Neural crest cell (in vitro differentiated cells): ENCODE results near the gene KIF3A. TPM values are rescaled to one million over a fixed set of nuclear protein-coding genes. Genes with fewer than 3 reads are reported as not detected.

Experiments used
- DNase-seq: peaks from one replicate; pipeline ENCODE4 v3.0.0; 2021; ENCODE audit warnings: low read depth, mixed read lengths, low spot score
- H3K27ac Mint-ChIP-seq: one replicate; pipeline ENCODE4 v1.8.0; 2021; ENCODE audit warnings: mild to moderate bottlenecking, mixed read lengths; ENCODE audit not compliant: unreplicated experiment
- H3K27me3 Mint-ChIP-seq: 2 replicates; pipeline ENCODE4 v1.8.0; 2021; ENCODE audit warnings: low read depth, mild to moderate bottlenecking, mixed read lengths
- H3K36me3 Mint-ChIP-seq: 2 replicates; pipeline ENCODE4 v1.8.0; 2021; ENCODE audit warnings: low read depth, mild to moderate bottlenecking, mixed read lengths
- H3K4me1 Mint-ChIP-seq: 2 replicates; pipeline ENCODE4 v1.8.0; 2021; ENCODE audit warnings: mixed read lengths
- H3K4me3 Mint-ChIP-seq: one replicate; pipeline ENCODE4 v1.8.0; 2021; ENCODE audit warnings: mild to moderate bottlenecking, mixed read lengths
- H3K9me3 Mint-ChIP-seq: 2 replicates; pipeline ENCODE4 v1.8.0; 2021; ENCODE audit warnings: mixed read lengths
- total RNA-seq: library from RNA; stranded (reverse); gene quantifications from 2 replicates; pipeline ENCODE4 v1.2.1, GENCODE V29; 2021
- TF ChIP-seq, protein P1 (sequence below): fragments of 200-600 bp; sonication (generic); conservative IDR thresholded peaks from 2 replicates; pipeline ENCODE4 v1.5.0; 2021; ENCODE audit warnings: antibody characterized with exemption, mild to moderate bottlenecking

The KIF3A gene
- total RNA-seq, 1 donor from 2014 or later = 23.8 TPM

DNA sequence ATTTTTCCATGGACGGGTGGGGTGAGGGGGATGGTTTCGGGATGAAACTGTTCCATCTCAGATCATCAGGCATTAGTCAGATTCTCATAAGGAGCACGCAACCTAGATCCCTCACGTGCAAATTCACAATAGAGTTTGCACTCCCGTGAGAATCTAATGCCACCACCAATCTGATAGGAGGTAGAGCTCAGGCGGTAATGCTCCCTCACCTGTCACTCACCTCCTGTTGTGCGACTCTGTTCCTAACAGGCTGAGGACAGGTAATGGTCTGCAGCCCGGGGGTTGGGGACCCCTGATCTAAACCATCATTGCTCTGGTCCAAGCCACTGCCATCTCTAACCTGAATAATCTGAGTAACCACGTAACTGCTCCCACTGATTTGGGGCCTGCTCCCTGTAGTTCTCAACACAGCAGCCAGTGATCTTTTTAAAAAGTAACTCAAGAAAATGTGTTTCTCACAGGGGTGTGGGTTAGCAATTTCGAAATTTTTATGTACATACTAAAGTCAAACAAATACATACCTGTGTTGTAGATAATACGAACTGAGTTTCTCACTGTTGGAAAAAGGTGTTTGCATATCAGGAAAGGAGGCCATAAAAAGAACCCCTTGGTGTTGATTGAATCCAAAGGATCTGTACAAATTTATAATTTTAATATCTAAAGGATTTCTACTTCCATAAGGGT, 90.6 kb downstream of the KIF3A start:
- no peak overlapping the region for H3K4me3 Mint-ChIP-seq
- peaks cover 9% of the 10 kb centered on the region for H3K27me3 Mint-ChIP-seq
- no peak for DNase-seq
- H3K36me3 Mint-ChIP-seq = peaks cover 26% of the 10 kb centered on the region
- H3K4me1 Mint-ChIP-seq = no peaks in the 10 kb centered on the region
- peaks cover 9% of the 10 kb centered on the region for H3K9me3 Mint-ChIP-seq
- no peak overlapping the region for H3K27ac Mint-ChIP-seq
- TF ChIP-seq, protein P1, sequence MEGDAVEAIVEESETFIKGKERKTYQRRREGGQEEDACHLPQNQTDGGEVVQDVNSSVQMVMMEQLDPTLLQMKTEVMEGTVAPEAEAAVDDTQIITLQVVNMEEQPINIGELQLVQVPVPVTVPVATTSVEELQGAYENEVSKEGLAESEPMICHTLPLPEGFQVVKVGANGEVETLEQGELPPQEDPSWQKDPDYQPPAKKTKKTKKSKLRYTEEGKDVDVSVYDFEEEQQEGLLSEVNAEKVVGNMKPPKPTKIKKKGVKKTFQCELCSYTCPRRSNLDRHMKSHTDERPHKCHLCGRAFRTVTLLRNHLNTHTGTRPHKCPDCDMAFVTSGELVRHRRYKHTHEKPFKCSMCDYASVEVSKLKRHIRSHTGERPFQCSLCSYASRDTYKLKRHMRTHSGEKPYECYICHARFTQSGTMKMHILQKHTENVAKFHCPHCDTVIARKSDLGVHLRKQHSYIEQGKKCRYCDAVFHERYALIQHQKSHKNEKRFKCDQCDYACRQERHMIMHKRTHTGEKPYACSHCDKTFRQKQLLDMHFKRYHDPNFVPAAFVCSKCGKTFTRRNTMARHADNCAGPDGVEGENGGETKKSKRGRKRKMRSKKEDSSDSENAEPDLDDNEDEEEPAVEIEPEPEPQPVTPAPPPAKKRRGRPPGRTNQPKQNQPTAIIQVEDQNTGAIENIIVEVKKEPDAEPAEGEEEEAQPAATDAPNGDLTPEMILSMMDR = no peak

DNA sequence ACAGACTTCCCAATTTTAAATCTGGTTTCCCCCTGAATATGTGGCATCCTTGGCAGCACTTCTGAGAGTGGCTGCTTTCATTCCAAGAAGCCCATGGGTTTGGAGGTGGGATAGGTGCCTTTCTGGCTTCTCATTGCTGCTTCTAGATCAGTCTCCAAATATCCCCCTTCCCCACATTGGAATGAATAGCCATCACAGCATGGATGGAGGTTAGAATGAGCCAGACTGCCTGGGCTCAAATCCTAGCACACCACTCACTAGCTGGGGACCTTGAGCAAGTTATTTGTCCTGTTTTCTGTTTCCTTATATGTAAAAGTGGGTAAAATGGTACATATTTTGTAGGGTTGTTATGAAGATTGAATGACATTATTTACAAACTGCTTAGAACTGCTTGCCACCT, 93.2 kb downstream of the KIF3A start:
- Mint-ChIP-seq H3K27ac (no peak overlapping the region), H3K36me3 (peaks cover 26% of the 10 kb centered on the region), H3K4me3 (no peak overlapping the region), H3K9me3 (peaks cover 9% of the 10 kb centered on the region), H3K4me1 (no peaks in the 10 kb centered on the region), H3K27me3 (peaks cover 3% of the 10 kb centered on the region)
- TF ChIP-seq, protein P1 = no peak
- DNase-seq = no peak

Other genes starting within 250 kb of the KIF3A start
- 4.5 and 4.7 TPM in 2 replicates for gene IRF1, start 246.8 kb downstream of the KIF3A start, total RNA-seq
- not detected in 2 replicates for gene IL5, start 194.0 kb downstream of the KIF3A start, total RNA-seq
- 35.2 and 37.1 TPM in 2 replicates for gene RAD50, start 180.6 kb downstream of the KIF3A start, total RNA-seq
- gene IL13, start 79.4 kb downstream of the KIF3A start, total RNA-seq = not detected in 2 replicates
- gene IL4, start 63.6 kb downstream of the KIF3A start, total RNA-seq = not detected in 2 replicates
- not detected in 2 replicates for gene CCNI2, start 9.9 kb upstream of the KIF3A start, total RNA-seq
- gene SEPTIN8, start 39.7 kb upstream of the KIF3A start, total RNA-seq = 71.1 and 71.4 TPM in 2 replicates
- not detected in 2 replicates for gene SOWAHA, start 75.8 kb upstream of the KIF3A start, total RNA-seq
- 5.7 and 6.5 TPM in 2 replicates for gene SHROOM1, start 93.1 kb upstream of the KIF3A start, total RNA-seq
- gene GDF9, start 128.9 kb upstream of the KIF3A start, total RNA-seq = 0.49 and 0.89 TPM in 2 replicates
- gene UQCRQ, start 129.1 kb upstream of the KIF3A start, total RNA-seq = 274 and 293 TPM in 2 replicates
- 2.9 and 3.1 TPM in 2 replicates for gene LEAP2, start 136.1 kb upstream of the KIF3A start, total RNA-seq
- 64.7 and 67.5 TPM in 2 replicates for gene AFF4, start 226.1 kb upstream of the KIF3A start, total RNA-seq